Cardiac atrium fibroblast (primary cell): ENCODE results near the gene KIF9. TPM values are rescaled to one million over a fixed set of nuclear protein-coding genes. Genes with fewer than 3 reads are reported as not detected.

ENCODE experiments used
- total RNA-seq: library from RNA; depleted of rRNA; stranded (reverse); fragments of >200 nt; gene quantifications from 2 replicates; pipeline ENCODE4 v1.2.3, GENCODE V29; 2015

KIF9 gene
- 1.6 and 5.3 TPM in 2 replicates for total RNA-seq

GRCh38 chr3:47282424-47283192 lies at the start of gene KIF9, which contains the start of gene KLHL18:
Gene KIF9 (minus strand): TSS chr3:47282799. CDS start chr3:47277374, 5,425 bp downstream.
Gene KLHL18 (plus strand): TSS chr3:47282944. CDS start chr3:47282966, 22 bp downstream.

Other genes with a start within 250 kb of the KIF9 start
- gene SETD2, start 118.7 kb downstream of the KIF9 start, total RNA-seq = 15.3 and 15.7 TPM in 2 replicates
- gene KLHL18, start 145 bp upstream of the KIF9 start, total RNA-seq = 7.4 and 10.9 TPM in 2 replicates
- gene PTPN23, start 98.2 kb upstream of the KIF9 start, total RNA-seq = 12.5 and 17.8 TPM in 2 replicates
- 57.7 and 61.2 TPM in 2 replicates for gene SCAP, start 193.1 kb upstream of the KIF9 start, total RNA-seq
- gene ELP6, start 230.9 kb upstream of the KIF9 start, total RNA-seq = 24.7 and 32.6 TPM in 2 replicates